Astrocyte of the hippocampus (primary cell): ENCODE measurements around the gene TANC1.

Experiments
- DNase-seq: peaks from one replicate; pipeline ENCODE4 v3.0.0; 2011; ENCODE audit warnings: low read depth, low spot score

TANC1 gene

DNA sequence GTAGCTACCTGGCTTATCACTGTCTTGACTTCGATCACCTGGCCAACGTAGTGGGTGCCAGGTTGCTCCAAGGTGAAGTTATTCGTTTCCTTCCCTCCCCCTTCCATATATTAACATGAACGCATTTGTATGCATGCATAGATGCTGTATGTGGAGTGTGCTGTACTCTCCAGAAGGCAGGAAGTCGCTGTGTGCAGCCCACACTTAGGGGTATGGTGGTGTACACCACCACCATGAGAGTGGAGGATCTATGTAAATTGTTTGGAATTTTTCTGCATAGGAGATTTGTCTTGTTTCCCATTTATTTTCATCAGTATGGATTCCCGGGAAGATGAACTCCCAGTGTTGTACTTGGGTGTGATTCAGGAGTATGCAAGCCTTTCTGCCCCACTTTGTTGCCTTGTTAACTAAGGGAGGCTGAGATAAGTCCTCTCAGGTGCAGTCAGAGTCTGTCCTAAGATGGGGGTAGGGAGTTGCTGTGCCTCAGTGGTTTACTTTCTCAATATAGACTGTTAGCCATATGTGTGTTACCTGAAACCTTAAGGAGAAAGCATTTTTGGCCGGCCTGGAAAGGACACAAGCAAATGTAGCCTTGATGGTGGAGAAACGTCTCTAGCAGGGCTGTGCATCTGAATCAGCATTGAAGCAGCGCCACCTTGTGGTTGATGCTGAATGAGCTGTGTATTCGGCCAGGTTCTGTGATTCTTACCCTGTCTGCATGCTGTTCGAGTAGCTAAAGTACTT is 149.8 kb downstream of the TANC1 start:
- peak; percentile 95 for DNase-seq

DNA sequence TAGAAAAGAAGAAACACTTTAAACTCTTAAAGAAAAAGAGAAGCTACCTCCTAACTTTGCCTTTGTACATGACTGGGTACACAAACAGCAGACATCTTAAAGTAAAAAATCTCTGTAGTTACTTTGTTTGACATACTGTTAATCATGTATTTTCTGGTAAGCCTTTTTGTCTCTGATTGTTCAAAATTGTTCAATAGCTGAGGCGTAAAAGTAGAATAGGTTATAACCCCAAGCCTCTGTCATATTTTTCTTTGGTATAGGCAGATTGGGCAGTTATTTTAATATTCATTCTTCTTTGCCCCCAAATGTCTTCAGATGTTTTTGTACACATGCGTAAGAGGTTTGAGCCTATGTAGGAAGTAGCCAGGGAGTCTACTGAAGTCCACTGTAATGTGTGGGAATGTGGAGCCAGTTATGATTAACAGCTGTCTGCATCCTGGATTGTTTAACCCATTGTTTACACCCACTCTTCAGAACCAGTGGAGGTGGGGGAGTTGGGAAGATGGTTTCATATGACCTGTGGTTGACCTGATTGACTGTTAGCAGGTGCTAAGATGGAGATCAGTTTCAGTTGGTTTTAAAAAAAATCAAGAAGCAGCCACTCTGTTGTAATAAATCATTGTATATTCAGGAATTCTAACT is 150.5 kb downstream of the TANC1 start:
- DNase-seq, result no peak

DNA sequence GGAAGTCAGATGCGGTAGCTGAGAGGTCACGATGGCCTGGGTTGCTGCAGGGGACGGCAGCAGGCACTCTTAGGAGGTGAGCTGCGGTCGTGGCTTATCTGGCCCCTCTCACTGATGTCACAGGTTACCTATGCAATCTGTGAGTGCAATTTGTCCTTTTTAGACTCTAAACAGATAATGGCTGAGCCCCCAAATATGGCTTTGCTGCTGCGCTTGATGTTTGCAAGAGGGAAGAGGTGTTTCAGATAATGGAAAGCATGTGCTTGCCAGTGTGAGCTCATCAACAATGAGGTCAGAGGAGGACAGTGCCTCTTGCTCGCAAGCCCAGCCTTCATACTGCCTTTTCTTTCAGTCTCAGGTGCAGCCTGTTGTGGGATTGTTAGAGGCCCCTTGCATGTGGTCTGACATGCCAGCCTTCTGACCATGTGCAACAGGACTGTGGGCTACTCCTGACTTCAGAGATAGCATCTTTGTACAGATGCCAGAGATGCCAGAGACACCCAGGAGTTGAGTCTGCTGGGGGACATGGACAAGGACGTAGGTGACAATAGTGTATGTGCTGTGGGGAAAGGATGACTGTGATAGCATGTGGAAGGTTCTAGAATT is 151.3 kb downstream of the TANC1 start:
- DNase-seq, result no peak

DNA sequence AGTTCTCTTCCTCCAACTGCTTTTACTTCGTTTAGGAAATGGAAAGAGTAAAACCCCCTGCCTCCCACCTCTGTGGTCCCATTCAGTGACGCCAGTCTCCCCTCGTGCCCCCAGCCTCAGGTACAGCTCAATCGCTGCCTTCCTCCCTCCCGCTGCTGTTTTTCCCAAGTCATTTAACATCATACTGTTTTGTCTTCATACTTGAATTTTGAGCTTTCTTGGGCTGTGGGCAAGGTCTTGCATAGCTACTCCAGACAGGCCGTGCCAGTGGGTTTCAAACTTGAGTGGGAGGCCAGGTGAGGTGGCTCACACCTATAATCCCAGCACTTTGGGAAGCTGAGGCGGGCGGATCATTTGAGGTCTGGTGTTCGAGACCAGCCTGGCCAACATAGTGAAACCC is 155.3 kb downstream of the TANC1 start:
- DNase-seq, result no peak

DNA sequence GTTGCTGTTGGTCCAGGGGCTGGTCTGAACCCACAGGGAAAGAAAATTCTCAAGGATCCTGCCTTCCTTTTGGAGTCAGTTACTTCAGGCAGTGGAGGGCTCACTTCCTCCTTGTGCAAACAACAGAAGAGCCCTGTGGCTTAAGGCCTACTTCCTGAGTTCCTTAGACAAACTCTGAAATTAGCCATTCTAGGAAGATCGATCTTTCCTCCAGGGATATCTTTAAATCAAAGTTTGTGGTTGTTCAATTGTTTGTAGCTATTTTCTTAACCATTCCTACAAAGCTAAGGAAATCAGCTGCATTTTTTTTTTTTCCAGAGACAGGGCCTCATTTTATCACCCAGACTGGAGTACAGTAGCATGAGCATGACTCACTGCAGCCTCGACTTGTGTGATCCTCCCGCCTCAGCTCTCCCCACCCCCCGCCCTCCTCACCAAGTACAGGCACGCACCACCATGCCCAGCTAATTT is 156.0 kb downstream of the TANC1 start:
- peak; percentile 95 for DNase-seq

DNA sequence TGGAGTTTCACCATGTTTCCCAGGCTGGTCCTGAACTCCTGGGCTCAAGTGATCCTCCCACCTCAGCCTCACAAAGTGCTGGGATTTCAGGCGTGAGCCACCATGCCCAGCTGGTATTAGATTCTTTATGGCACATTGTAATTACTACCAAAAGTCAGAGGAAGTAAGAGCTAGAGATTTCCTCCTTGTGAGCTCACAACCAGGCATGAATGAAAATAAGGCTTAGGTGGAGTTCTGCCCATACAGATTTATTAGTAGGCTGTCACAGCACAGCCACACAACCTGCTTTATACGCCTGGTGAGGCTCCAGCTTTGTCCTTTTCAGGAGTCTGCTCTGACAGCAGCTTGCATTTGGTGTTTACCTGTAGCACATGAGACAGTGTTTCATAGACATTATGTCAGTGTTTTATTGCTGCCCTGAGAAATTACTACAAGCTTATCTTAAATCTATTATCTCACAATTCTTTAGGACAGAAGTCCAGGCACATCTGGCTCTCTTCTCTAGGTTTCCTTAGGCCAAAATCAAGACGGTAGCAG is 156.6 kb downstream of the TANC1 start:
- DNase-seq, result peak; percentile 59

DNA sequence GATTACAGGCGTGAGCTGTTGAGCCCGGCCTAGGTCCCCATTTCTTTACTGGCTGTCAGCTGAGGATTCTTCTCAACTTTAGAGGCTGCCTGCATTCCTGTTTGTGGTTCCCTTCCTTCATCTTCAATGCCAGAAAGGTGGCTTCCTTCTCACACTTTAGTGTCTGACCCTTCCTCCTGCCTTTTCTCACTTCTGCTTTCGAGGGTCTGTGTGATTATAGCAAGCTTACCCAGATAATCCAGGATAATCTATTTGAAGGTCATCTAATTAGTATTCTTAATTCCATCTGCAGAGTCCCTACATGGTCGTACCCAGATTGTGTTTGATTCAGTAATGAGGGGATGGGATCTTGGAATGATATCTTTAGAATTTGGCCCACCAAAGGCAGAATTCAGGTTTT is 157.4 kb downstream of the TANC1 start:
- DNase-seq, result no peak

DNA sequence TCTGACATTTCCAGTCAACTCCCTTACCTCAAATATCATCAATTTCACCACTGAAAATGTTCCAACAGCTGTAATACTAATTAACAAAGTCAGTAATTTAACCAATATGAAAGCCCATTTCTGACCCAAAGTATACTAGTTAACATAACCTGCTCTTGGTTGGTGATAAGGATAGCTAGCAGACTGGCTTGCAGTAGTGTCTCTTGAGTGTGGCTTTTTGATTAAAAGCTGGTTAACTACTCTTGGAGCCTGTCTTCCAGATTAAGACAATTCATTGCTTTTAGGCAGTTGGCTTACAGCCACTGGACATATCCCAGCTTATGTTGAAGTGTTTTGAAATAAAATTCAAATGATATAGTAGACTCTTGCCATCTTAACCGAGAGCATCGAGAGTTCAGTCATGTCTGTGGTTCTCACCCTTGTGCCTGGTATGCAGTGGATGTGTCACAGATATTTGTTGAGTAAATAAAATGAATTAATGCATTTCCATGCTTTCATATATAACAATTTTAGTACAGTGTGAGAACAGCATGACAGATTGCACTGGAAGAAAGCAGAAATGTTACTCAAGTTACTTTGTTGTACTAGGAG is 158.1 kb downstream of the TANC1 start:
- peak; percentile 79 for DNase-seq

DNA sequence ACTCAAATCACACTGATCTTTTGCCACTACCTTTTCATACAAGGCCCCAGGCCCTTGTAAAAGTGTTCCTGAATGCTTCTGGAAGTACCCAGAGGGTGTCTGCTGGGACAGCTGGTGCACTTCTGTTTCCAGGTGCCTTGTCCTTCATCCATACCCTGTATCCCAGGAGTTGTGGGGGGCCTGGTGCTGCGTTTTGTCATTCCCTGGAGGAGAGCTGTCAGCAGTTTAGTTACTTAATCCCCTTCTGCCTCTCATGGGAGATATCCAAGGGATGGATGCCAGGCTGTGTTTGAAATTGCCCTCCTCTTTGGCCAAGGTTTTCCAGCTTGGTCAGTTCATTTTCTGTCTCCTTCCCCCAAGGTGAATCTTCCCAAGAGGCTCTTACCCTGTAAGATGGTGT is 159.8 kb downstream of the TANC1 start:
- no peak for DNase-seq

DNA sequence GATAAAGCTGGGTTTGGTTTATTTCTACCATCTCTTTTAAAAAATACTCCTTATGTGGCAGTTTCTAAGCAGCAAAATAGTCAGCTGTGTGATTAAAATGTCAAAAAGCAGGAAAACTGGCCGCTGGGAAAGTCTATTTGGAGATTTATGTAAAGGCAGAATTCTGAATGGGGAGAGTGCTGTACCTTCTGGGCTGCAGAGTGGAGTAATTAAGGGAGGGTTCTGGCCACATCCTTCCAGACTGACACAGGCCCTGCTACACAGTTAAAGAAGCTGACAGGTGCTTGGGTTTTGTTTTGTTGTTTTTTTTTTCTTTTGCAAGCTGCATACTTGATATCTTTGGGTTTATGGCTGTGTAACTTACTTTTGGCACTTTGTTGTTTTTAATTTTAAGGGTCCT is 160.8 kb downstream of the TANC1 start:
- no peak for DNase-seq

DNA sequence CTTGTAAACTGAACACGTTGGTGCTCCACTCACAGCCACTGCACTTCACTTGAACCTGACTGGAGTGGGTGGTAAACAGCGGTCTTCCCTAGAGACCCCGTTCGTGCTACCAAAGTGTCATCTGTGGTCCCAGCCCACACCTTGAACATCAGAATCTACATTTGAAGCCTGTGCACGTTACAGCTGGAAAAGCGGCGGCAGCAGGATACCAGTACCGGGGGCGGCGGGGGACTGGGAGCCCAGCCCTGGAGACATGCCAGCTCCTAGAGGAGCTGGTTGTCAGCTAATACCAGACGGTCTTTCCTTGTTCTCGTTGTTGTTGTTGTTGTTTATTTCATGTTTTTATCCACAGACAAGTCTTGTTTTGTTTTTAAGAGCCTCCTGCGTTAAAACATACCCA is 161.4 kb downstream of the TANC1 start:
- DNase-seq, result peak; percentile 70

DNA sequence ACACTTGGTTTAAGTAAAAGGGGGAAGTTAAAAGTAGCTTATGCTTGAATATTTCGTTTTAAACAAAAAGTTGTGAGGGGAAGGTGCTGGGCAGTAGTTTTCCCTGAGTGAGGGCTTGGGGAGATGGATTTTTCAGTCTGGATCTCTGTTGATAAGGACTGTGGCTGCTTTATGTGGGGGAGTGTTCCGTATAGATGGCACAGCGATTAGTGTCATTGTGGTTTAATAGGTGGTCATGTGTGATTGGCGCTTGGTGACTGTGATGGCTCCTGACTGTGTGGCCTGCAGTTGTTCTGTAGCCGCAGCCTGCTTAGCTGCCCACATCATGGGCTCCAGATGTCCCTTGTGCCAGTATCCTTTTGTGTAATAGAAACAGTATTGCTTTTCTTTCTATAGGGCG is 161.9 kb downstream of the TANC1 start:
- no peak for DNase-seq

DNA sequence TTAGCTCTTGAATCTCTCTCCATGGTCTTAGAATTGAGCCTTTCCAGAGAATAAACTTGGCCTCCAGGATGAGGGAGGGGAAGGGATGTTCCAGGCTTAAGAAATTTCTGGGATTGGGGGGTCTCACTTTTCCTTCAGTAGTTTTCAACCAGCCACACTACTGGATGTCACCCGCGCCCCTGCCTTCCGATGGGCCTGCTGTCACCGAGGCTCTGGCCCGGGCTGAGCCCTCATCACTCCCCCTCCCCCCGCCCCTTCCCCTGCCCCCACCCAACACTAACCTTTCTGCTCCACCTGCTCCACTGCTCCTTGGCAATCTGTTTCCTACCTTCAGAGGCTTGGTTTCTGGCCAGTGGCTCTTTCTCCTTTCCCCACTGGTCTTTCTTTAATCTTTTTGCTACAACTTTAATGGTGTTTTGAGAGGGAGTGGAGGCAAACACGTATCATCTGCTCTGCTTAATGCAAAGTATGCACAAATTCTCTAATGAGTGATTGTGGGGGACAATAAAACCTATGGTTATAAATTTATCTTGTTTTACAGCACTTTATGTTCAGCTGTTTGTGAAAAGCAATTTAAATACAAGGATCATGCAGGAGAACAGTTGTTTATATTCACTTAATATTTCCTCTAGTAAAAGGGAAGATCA is 162.9 kb downstream of the TANC1 start:
- no peak for DNase-seq

DNA sequence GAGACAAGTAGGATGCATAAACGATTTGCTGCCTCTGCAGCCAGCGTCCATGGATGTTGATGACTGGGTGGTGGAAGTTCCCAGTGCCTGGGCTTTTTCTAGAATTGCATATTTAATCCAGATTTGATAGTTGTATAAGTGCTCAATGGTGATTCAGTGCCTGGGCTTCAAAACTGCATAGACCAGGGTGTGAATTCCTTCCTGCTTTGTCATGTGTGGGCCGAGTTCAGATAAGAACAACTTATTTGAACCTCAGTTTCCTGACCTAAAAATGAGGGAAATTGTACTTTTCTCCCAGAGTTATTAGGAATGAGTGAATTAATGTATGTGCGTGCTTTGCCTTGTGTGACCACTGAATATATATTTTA is 163.5 kb downstream of the TANC1 start:
- DNase-seq, result peak; percentile 91

DNA sequence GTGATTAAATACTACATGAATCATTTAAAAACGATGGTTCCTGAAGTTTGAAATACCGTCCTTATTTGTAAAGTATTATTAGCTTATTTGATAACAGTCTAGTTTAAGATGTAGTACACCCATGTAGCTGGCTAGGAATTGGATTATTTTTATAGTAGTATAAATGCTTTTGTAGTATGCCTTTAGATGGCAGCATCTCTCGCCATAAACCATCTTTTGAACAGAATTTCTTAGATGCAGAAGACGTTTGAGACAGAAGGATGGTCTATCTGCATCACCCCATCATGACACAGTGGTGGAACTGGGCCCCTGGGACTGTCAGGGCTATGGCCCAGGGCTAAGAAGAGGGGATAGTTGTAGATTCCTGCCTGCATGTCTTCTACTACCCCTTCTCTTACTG is 165.4 kb downstream of the TANC1 start:
- DNase-seq, result no peak

DNA sequence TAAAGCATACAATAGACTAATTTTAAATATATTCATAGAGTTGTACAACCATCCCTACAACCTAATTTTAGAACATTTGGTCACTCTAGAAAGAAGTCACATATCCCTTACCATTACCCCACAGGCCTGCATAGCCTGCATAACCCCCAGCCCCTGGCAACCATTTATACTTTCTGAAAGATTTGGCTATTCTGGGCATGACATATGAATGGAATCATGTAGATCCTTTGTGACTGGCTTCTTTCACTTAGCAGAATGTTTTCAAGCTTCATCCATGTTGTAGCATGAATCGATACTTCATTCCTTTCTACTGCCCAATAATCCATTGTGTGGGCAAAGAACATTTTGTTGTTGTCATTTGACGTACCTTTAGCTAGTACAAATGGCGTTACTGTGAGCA is 166.5 kb downstream of the TANC1 start:
- no peak for DNase-seq

DNA sequence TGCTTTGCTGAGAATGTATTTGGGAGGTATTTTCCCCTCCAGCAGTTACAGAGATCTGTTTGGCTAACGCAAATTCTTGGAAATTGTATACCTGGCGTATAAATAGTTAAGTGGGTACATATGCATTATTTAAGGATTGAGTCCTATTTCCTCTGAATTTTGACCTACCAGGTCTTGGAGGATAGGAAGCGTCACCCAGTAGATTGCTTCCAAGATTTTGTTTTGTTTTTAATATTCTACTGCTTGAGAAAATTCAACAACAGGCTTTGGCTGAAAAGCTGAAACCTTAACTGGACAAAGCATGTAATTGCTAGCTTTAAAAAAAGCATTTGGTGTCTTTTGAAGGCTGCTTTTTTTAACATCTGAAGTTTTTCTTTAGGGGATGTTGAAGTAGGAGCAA is 168.0 kb downstream of the TANC1 start:
- DNase-seq, result no peak

DNA sequence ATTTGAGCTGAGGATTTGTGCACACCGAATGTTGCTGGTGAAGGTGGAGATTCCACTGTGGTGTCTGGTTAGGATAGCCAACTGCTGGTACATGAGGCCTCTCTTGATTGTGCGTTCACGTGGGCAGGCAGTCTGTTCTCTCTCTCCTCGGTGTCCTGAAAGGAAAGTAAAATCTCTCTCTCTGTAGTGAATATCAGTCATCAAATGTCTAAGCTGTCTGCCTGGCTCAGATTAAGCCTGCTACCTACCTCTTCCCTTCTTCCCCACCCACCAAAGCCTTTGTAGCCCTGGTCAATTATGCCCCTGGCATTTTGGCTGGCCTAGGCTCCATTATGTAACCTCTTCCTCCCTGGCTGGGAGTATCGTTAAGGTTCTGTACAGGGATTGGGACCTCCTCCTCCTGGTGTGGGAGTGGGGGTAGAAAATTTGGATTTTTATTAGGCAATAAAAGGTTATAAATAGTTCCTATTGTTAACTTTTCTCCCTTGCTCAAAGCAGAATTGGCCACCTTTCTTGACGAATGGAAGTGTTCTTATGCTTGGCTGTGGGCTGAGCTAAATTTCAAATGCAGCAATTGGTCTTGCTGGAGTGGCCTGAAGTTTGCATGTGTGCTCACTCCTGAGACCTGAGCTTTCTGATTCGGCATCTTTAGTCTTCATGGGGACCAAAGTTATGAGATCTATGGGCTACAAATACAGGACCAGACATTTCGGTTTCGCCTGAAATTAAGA is 169.2 kb downstream of the TANC1 start:
- peak; percentile 34 for DNase-seq

DNA sequence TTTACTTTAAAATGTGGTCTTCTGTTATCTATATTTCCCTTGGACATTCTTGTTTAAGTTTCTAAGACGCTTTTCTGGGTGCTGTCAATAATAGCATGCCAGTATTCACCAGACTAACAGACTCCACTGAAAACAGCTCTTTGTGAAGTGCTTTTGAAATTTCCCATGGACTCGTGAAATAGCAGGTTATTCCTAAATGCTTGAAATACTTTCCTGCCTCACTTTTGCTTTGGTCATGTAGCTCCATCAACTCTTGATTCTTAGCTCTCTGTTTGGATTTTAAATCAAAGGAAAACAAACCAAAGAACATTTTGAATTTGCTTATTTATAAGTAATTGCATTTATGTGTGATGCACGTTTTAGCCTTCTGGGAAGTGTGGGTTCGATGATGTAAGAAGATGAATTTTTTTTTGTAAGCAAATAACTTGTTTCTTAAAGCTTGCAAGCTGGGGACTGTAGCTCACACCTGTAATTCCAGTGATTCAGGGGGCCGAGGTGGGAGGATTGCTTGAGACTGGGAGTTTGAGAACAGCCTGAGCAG is 170.3 kb downstream of the TANC1 start:
- peak; percentile 71 for DNase-seq

DNA sequence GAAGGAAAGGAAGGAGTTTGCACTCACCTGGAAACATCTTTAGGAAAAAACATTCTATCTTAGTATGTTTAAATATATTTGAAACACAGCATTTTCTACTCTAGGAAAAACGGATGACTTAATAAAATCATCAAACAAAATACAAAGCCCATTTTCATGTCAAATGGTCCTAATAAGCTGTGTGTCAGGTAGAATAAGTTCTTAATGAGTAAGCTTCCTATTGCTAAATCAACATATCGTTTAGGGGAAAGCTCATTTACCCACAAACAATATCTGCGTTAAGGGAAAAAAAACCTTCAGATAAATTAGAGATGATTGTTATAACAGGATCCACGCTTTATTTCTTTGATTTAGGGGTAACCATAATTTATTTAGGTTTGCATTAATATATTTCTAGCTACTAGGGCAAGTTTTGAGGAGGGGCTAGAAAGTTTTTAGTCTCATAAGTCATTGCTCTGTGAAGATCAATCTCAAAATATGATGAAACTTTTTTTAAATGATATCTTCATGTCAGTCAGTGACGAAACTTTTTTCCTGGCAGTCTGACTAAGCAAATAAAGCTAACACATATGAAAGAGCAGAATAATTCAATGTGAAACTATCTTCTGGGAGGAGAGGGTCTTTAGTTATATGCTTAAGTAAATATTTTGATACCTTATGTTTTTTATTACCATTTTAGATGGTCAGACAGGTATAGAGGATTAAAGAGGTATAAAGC is 170.9 kb downstream of the TANC1 start:
- DNase-seq, result no peak
